Osteocyte (in vitro differentiated cells): ENCODE measurements around the gene NRIP1. TPM values are rescaled to one million over a fixed set of nuclear protein-coding genes. Genes with fewer than 3 reads are reported as not detected.

Experiments used
- DNase-seq: peaks from one replicate; pipeline ENCODE4 v3.0.0; 2021; ENCODE audit warnings: mixed read lengths; ENCODE audit not compliant: unreplicated experiment; ENCODE audit errors: extremely low spot score
- H3K27ac Mint-ChIP-seq: one replicate; pipeline ENCODE4 v1.8.0; 2021; ENCODE audit warnings: mild to moderate bottlenecking, mixed read lengths; ENCODE audit not compliant: unreplicated experiment
- H3K27me3 Mint-ChIP-seq: one replicate; pipeline ENCODE4 v1.8.0; 2021; ENCODE audit warnings: mixed read lengths; ENCODE audit not compliant: unreplicated experiment
- H3K36me3 Mint-ChIP-seq: one replicate; pipeline ENCODE4 v1.8.0; 2021; ENCODE audit warnings: mixed read lengths; ENCODE audit not compliant: unreplicated experiment
- H3K4me1 Mint-ChIP-seq: one replicate; pipeline ENCODE4 v1.8.0; 2021; ENCODE audit warnings: mixed read lengths; ENCODE audit not compliant: unreplicated experiment
- H3K4me3 Mint-ChIP-seq: one replicate; pipeline ENCODE4 v1.8.0; 2021; ENCODE audit warnings: mild to moderate bottlenecking, moderate library complexity, mixed read lengths; ENCODE audit not compliant: unreplicated experiment
- H3K9me3 Mint-ChIP-seq: one replicate; pipeline ENCODE4 v1.8.0; 2021; ENCODE audit warnings: mixed read lengths; ENCODE audit not compliant: unreplicated experiment
- total RNA-seq: library from RNA; stranded (reverse); gene quantifications from 2 replicates; pipeline ENCODE4 v1.2.1, GENCODE V29; 2021
- TF ChIP-seq, protein P1 (sequence below): fragments of 200-600 bp; sonication (generic); IDR thresholded peaks from 2 replicates; pipeline ENCODE4 v1.5.0; 2021; ENCODE audit warnings: antibody characterized with exemption, mild to moderate bottlenecking, moderate library complexity

NRIP1 gene
- total RNA-seq, 1 donor from 2014 or later: 17.4 TPM

DNA sequence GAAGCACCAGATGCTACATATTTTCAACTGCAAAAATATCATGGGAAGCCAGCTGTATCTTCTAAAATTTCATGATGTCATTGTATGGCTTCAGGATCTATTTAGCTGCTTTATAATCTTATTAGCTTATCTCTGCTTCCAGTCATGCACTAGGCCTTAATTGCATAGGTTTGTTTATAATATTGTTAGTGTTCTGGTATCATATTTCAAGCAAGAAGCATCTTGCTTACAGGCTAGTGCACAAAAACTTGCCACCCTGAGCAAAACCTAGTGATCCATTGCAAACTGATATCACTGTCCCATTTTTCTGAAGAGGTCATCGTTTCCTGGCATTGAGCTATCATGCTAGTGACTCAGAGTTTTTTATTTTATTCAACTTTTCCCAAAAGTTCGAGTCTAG lies 15.7 kb upstream of the NRIP1 start:
- no peaks in the 10 kb centered on the region for H3K4me1 Mint-ChIP-seq
- H3K36me3 Mint-ChIP-seq: no peaks in the 10 kb centered on the region
- TF ChIP-seq, protein P1, sequence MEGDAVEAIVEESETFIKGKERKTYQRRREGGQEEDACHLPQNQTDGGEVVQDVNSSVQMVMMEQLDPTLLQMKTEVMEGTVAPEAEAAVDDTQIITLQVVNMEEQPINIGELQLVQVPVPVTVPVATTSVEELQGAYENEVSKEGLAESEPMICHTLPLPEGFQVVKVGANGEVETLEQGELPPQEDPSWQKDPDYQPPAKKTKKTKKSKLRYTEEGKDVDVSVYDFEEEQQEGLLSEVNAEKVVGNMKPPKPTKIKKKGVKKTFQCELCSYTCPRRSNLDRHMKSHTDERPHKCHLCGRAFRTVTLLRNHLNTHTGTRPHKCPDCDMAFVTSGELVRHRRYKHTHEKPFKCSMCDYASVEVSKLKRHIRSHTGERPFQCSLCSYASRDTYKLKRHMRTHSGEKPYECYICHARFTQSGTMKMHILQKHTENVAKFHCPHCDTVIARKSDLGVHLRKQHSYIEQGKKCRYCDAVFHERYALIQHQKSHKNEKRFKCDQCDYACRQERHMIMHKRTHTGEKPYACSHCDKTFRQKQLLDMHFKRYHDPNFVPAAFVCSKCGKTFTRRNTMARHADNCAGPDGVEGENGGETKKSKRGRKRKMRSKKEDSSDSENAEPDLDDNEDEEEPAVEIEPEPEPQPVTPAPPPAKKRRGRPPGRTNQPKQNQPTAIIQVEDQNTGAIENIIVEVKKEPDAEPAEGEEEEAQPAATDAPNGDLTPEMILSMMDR: no peak
- no peak for DNase-seq
- no peaks in the 10 kb centered on the region for H3K9me3 Mint-ChIP-seq
- peaks cover 13% of the 10 kb centered on the region for H3K27me3 Mint-ChIP-seq
- H3K27ac Mint-ChIP-seq: no peak overlapping the region
- H3K4me3 Mint-ChIP-seq: no peak overlapping the region

DNA sequence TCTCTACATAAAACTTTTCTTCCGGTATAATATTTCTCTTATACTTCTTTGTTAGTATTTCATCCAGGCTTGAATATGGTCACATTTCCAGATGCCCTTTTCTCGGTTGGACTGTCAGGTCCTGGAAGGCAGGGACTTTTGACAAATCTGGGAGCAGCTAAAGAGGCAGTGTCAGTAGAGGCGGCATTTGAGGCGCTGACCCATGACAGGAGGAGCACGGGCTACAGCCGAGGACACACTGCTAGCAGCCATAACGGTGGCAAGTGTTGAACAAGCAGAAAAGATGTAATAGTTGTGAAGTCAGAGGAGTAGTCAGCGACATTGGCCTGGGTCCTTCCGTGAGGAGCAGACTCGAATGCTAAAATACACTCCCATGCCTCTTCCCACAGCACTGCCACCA lies 14.5 kb upstream of the NRIP1 start:
- DNase-seq: no peak
- Mint-ChIP-seq H3K36me3 (no peaks in the 10 kb centered on the region), H3K4me3 (no peak overlapping the region), H3K27me3 (peaks cover 13% of the 10 kb centered on the region), H3K9me3 (no peaks in the 10 kb centered on the region), H3K27ac (no peak overlapping the region), H3K4me1 (no peaks in the 10 kb centered on the region)
- TF ChIP-seq, protein P1: no peak

DNA sequence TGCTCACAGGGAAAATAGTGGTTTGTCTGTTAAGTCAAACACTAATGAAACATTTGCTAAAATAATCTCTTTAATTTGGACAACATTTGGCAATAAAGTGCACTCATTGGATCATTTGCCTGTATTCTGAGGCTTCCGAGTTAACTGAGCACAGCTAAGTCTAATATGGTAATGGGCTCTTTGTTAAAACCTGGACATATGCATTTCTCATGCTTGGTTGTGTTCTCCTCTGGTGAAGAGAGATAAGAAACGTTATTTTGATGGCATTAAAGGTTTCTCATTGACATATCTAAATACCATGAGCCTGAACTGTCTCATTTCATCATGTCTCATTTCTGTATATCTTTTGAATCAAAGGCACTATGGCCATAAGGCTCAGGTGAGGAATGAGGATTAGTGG lies 13.4 kb upstream of the NRIP1 start:
- Mint-ChIP-seq H3K4me3 (no peak overlapping the region), H3K4me1 (no peaks in the 10 kb centered on the region), H3K36me3 (no peaks in the 10 kb centered on the region), H3K27ac (no peak overlapping the region), H3K27me3 (peaks cover 13% of the 10 kb centered on the region), H3K9me3 (no peaks in the 10 kb centered on the region)
- no peak for DNase-seq
- TF ChIP-seq, protein P1: no peak

DNA sequence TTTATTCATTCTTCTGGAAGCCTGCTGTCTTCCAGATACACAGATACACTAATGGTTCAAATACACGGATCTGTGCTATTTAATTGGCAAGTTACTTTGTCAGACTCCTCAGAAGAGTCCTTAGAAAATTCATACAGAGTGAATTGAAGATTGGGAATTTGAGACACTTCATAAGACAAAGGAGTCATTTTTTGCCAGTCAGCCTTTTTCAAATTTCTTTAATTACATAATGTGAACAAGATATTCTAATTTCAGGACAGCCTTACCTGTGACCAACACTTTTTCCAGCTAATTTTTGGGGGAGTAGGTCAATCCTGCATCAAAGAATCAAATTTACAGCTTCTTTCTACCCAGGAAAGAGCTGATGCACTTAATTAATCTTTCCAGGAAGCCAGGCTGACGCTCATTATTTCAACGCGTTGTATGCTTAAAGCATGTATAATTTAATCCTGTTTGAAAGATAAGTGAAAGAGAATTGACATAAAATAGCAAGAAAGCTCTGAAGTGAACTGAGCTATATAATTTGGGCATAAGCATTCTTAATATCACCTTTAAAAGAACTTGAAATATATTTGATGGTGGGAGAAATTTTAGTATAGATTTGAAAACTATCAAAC lies 12.8 kb upstream of the NRIP1 start:
- H3K27me3 Mint-ChIP-seq: peaks cover 13% of the 10 kb centered on the region
- H3K4me1 Mint-ChIP-seq: no peaks in the 10 kb centered on the region
- H3K27ac Mint-ChIP-seq: no peak overlapping the region
- no peaks in the 10 kb centered on the region for H3K9me3 Mint-ChIP-seq
- H3K36me3 Mint-ChIP-seq: no peaks in the 10 kb centered on the region
- TF ChIP-seq, protein P1: no peak
- H3K4me3 Mint-ChIP-seq: no peak overlapping the region
- DNase-seq: no peak

DNA sequence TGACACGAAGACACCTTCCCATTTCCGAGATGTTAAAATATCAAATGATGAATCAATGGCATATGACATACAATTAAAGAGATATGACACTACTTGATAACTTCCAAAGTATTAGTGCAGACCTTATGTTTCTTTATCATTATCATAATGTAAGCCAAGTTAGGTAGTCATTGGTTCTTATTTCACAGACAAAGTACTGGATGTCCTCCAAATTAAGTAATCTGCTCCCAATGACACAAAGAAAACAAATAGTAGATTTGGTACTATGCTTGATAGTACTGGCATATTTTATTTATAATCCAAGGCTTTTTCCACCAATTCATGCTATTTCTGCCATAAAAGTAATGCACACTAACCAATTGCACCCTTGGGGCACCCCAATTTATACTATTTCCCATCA lies 11.9 kb upstream of the NRIP1 start:
- Mint-ChIP-seq H3K4me3 (no peak overlapping the region), H3K27me3 (peaks cover 13% of the 10 kb centered on the region), H3K27ac (no peak overlapping the region), H3K9me3 (no peaks in the 10 kb centered on the region), H3K36me3 (no peaks in the 10 kb centered on the region), H3K4me1 (no peaks in the 10 kb centered on the region)
- TF ChIP-seq, protein P1: no peak
- DNase-seq: no peak
